ENCODE data around the gene SLC6A19.

Gene SLC6A19

GRCh38 chr5:1175801-1176472, 25.5 kb upstream of the SLC6A19 start:
- no peak for TF ChIP-seq CTCF (IDR thresholded peaks at IDR 0.05; ENCODE audit: extremely low read depth, insufficient read depth, missing control alignments)
- no peak for DNase-seq (ENCODE audit: low spot score)
- in situ Hi-C loops (cut with MboI; ENCODE audit: low pct_unique_long_range_greater_than_20kb, low sequenced_read_pairs, unreplicated experiment), result no loop called here

GRCh38 chr5:1176473-1177391, 24.7 kb upstream of the SLC6A19 start:
- in situ Hi-C loops (cut with MboI; ENCODE audit: low pct_unique_long_range_greater_than_20kb, low sequenced_read_pairs, unreplicated experiment), result no loop called here
- no peak for TF ChIP-seq CTCF (IDR thresholded peaks at IDR 0.05; ENCODE audit: extremely low read depth, insufficient read depth, missing control alignments)
- no peak for DNase-seq (ENCODE audit: low spot score)

- DNase-seq (ENCODE audit: low spot score), result no peak
- no peak for TF ChIP-seq CTCF (IDR thresholded peaks at IDR 0.05; ENCODE audit: extremely low read depth, insufficient read depth, missing control alignments)
- in situ Hi-C loops (cut with MboI; ENCODE audit: low pct_unique_long_range_greater_than_20kb, low sequenced_read_pairs, unreplicated experiment), result no loop called here
These were observed 23.4 kb upstream of the SLC6A19 start for GRCh38 chr5:1177826-1178528.

- no peak for TF ChIP-seq CTCF (IDR thresholded peaks at IDR 0.05; ENCODE audit: extremely low read depth, insufficient read depth, missing control alignments)
- in situ Hi-C loops (cut with MboI; ENCODE audit: low pct_unique_long_range_greater_than_20kb, low sequenced_read_pairs, unreplicated experiment), result no loop called here
- DNase-seq (ENCODE audit: low spot score), result no peak
These were observed 22.6 kb upstream of the SLC6A19 start for GRCh38 chr5:1178529-1179382.

- DNase-seq (ENCODE audit: low spot score), result no peak
- TF ChIP-seq CTCF (IDR thresholded peaks at IDR 0.05; ENCODE audit: extremely low read depth, insufficient read depth, missing control alignments), result no peak
- in situ Hi-C loops (cut with MboI; ENCODE audit: low pct_unique_long_range_greater_than_20kb, low sequenced_read_pairs, unreplicated experiment), result no loop called here
These were observed 22.0 kb upstream of the SLC6A19 start for GRCh38 chr5:1179383-1179715.

- no peak for TF ChIP-seq CTCF (IDR thresholded peaks at IDR 0.05; ENCODE audit: extremely low read depth, insufficient read depth, missing control alignments)
- in situ Hi-C loops (cut with MboI; ENCODE audit: low pct_unique_long_range_greater_than_20kb, low sequenced_read_pairs, unreplicated experiment), result no loop called here
- DNase-seq (ENCODE audit: low spot score), result no peak
These were observed 21.3 kb upstream of the SLC6A19 start for GRCh38 chr5:1180096-1180495.

Measured in GM13977 (cell line).